HCT116 (cell line): ENCODE data around the gene PCDH9.

Experiments
- CEBPB ChIP-seq: IDR thresholded peaks from 2 replicates; pipeline ENCODE4 v1.6.1; 2012; ENCODE audit warnings: low read depth
- EZH2 ChIP-seq: fragments of 200-600 bp; sonication (generic); IDR thresholded peaks from 2 replicates; pipeline ENCODE4 v1.6.1; 2017; ENCODE audit warnings: antibody characterized with exemption, mixed run types
- EZH2phosphoT487 ChIP-seq: fragments of 200-600 bp; IDR thresholded peaks from 2 replicates; pipeline ENCODE4 v1.6.1; 2018; ENCODE audit warnings: antibody characterized with exemption, borderline replicate concordance
- POLR2A ChIP-seq: IDR thresholded peaks from 2 replicates; pipeline ENCODE4 v1.7.0; 2011; ENCODE audit warnings: borderline replicate concordance; ENCODE audit not compliant: insufficient read depth, insufficient read length; ENCODE audit errors: extremely low read depth
- POLR2AphosphoS5 ChIP-seq: IDR thresholded peaks from 2 replicates; pipeline ENCODE4 v1.6.1; 2011; ENCODE audit warnings: mild to moderate bottlenecking, low read depth, low read length, moderate library complexity
- SP1 ChIP-seq: IDR thresholded peaks from 2 replicates; pipeline ENCODE4 v1.6.1; 2012; ENCODE audit warnings: low read depth
- TCF7L2 ChIP-seq: IDR thresholded peaks from 2 replicates; pipeline ENCODE4 v1.7.0; 2011; ENCODE audit warnings: borderline replicate concordance, inconsistent platforms; ENCODE audit not compliant: insufficient read depth, insufficient read length; ENCODE audit errors: extremely low read depth
- YY1 ChIP-seq: IDR thresholded peaks from 2 replicates; pipeline ENCODE4 v1.6.1; 2011; ENCODE audit warnings: low read length, low read depth, moderate library complexity, mild to moderate bottlenecking; ENCODE audit not compliant: insufficient replicate concordance; ENCODE audit errors: extremely low read depth
- TF ChIP-seq, protein P1 (sequence below), 3 experiments: fragments of 200-600 bp in 1 of 3; sonication (generic) in 1 of 3; IDR thresholded peaks in 2 of 3; conservative IDR thresholded peaks in 1 of 3; 2 replicates each; pipeline ENCODE4 v1.5.1; 2012 to 2017; ENCODE audit warnings: low read depth in 2 of 3, low read length in 2 of 3, antibody characterized with exemption in 1 of 3, borderline replicate concordance in 1 of 3, control low read depth in 1 of 3, mild to moderate bottlenecking in 1 of 3, mixed read lengths in 1 of 3, mixed run types in 1 of 3, moderate library complexity in 1 of 3; ENCODE audit not compliant: insufficient read depth in 1 of 3
- TF ChIP-seq, protein P2 (sequence below): IDR thresholded peaks from 2 replicates; pipeline ENCODE4 v1.6.1; 2012
- TF ChIP-seq, protein P3 (sequence below): IDR thresholded peaks from 2 replicates; pipeline ENCODE4 v1.6.1; 2012

DNA sequence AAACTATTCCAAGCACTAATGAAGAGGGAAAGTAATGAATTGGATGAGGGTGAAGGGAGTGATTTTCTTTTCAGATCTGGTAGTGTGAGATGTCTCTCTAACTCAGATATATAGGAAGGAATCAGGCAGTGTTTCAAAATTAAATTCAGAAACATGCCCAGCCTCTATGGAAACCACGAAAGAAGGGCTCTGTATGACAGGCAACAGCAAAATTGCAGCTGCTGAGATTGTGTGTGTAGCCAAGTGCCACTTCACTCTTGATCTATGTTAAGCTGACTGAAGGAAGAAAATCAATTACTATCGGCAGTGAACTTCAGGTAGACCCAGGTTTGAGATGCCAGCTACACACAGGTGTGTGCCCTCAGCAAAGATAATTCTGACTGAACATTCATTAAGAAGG lies 387.4 kb downstream of the PCDH9 start:
- no peak for TF ChIP-seq POLR2A
- no peak for TF ChIP-seq YY1
- TF ChIP-seq EZH2 = no peak
- no peak for TF ChIP-seq EZH2phosphoT487
- TF ChIP-seq, protein P1, sequence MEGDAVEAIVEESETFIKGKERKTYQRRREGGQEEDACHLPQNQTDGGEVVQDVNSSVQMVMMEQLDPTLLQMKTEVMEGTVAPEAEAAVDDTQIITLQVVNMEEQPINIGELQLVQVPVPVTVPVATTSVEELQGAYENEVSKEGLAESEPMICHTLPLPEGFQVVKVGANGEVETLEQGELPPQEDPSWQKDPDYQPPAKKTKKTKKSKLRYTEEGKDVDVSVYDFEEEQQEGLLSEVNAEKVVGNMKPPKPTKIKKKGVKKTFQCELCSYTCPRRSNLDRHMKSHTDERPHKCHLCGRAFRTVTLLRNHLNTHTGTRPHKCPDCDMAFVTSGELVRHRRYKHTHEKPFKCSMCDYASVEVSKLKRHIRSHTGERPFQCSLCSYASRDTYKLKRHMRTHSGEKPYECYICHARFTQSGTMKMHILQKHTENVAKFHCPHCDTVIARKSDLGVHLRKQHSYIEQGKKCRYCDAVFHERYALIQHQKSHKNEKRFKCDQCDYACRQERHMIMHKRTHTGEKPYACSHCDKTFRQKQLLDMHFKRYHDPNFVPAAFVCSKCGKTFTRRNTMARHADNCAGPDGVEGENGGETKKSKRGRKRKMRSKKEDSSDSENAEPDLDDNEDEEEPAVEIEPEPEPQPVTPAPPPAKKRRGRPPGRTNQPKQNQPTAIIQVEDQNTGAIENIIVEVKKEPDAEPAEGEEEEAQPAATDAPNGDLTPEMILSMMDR (IDR thresholded peaks at IDR 0.05 in 2 of 3, conservative IDR thresholded peaks at IDR 0.05 in 1 of 3; ENCODE audit: borderline replicate concordance in 1 of 3, insufficient read depth in 1 of 3, low read depth in 2 of 3, low read length in 2 of 3) = no peak
- no peak for TF ChIP-seq POLR2AphosphoS5
- TF ChIP-seq, protein P2, sequence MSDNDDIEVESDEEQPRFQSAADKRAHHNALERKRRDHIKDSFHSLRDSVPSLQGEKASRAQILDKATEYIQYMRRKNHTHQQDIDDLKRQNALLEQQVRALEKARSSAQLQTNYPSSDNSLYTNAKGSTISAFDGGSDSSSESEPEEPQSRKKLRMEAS = no peak
- no peak for TF ChIP-seq TCF7L2
- TF ChIP-seq, protein P3, sequence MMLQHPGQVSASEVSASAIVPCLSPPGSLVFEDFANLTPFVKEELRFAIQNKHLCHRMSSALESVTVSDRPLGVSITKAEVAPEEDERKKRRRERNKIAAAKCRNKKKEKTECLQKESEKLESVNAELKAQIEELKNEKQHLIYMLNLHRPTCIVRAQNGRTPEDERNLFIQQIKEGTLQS = no peak
- no peak for TF ChIP-seq CEBPB
- no peak for TF ChIP-seq SP1
